ENCODE measurements around the gene ITGA2. TPM values are rescaled to one million over a fixed set of nuclear protein-coding genes. Genes with fewer than 3 reads are reported as not detected.

Gene ITGA2
- total and polyA plus RNA-seq, 4 donors = 2.0 to 36.1 (median 19.2) TPM

- 47 to 60% methylated on average over 3 of the region's 3 CpGs for WGBS, 2 donors
- ATAC-seq (ENCODE audit: insufficient read depth, low FRiP score) (peak; percentile 78), DNase-seq (no peak)
- TF ChIP-seq CTCF (IDR thresholded peaks at IDR 0.05; ENCODE audit: control extremely low read depth, extremely low read depth) = no peak
- H3K36me3 ChIP-seq (ENCODE audit: control insufficient read depth in 4 of 4, insufficient read depth in 4 of 4, low read length in 4 of 4) = no peaks in the 10 kb centered on the region
- H3K9ac ChIP-seq (ENCODE audit: insufficient read depth in 1 of 2, low read length in 2 of 2) = no peak overlapping the region
- peak overlapping the region in 1 of 2 donors; percentile 33 for H3K27ac ChIP-seq (ENCODE audit: low read depth in 1 of 2, low read length in 1 of 2)
- H3K9me3 ChIP-seq (ENCODE audit: control insufficient read depth in 4 of 4, insufficient read depth in 3 of 4, low read length in 3 of 4) = no peaks in the 10 kb centered on the region
- no peaks in the 10 kb centered on the region for H3K27me3 ChIP-seq (ENCODE audit: control insufficient read depth in 3 of 3, insufficient read depth in 3 of 3, low read length in 2 of 3)
- no peak overlapping the region for H3K4me3 ChIP-seq
- peaks cover 4 to 13% (median 9%) of the 10 kb centered on the region in 5 donors for H3K4me1 ChIP-seq (ENCODE audit: control insufficient read depth in 5 of 5, insufficient read depth in 5 of 5, low read length in 5 of 5)
These were observed 48.1 kb downstream of the ITGA2 start for GRCh38 chr5:53037141-53037859.

DNA sequence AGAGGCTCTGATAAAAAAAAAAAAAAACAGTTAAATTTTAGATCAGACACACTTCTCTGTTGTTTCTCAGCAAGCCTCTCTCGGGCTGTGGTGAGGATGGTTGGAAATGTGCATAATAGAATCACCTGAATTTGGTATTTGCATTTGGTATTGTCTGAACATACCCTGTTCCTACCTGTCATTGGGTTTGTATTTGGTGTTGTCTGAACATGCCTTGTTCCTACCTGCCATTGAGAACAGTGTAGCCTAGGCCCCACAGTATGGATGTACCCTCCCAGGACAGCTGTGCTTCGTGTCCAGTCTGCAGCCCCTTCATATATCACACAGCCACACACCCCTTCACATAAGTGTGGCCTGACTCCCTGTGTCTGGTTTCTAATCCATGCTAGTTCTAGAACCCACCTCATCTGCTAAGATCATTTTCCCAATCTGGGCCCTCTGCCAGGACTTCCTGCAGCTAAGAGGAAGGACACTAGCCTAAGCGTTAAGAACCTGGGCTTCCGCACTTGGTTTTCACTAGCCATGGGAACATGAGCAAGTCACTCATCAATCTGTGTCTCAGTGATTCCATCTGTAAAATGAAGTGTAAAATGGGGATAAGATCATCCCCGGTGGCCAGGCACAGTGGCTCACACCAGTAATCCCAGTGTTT lies 49.2 kb downstream of the ITGA2 start:
- no peaks in the 10 kb centered on the region for H3K36me3 ChIP-seq (ENCODE audit: control insufficient read depth in 4 of 4, insufficient read depth in 4 of 4, low read length in 4 of 4)
- H3K9ac ChIP-seq (ENCODE audit: insufficient read depth in 1 of 2, low read length in 2 of 2) = no peak overlapping the region
- peak overlapping the region in 1 of 2 donors; percentile 35 for H3K27ac ChIP-seq (ENCODE audit: low read depth in 1 of 2, low read length in 1 of 2)
- no peak for TF ChIP-seq CTCF (IDR thresholded peaks at IDR 0.05; ENCODE audit: control extremely low read depth, extremely low read depth)
- H3K4me3 ChIP-seq = no peak overlapping the region
- DNase-seq (no peak), ATAC-seq (ENCODE audit: insufficient read depth, low FRiP score) (no peak)
- H3K27me3 ChIP-seq (ENCODE audit: control insufficient read depth in 3 of 3, insufficient read depth in 3 of 3, low read length in 2 of 3) = no peaks in the 10 kb centered on the region
- peaks cover 4 to 13% (median 7%) of the 10 kb centered on the region in 5 donors for H3K4me1 ChIP-seq (ENCODE audit: control insufficient read depth in 5 of 5, insufficient read depth in 5 of 5, low read length in 5 of 5)
- 61 to 74% methylated on average over 5 of the region's 5 CpGs for WGBS, 2 donors
- H3K9me3 ChIP-seq (ENCODE audit: control insufficient read depth in 4 of 4, insufficient read depth in 3 of 4, low read length in 3 of 4) = no peaks in the 10 kb centered on the region

DNA sequence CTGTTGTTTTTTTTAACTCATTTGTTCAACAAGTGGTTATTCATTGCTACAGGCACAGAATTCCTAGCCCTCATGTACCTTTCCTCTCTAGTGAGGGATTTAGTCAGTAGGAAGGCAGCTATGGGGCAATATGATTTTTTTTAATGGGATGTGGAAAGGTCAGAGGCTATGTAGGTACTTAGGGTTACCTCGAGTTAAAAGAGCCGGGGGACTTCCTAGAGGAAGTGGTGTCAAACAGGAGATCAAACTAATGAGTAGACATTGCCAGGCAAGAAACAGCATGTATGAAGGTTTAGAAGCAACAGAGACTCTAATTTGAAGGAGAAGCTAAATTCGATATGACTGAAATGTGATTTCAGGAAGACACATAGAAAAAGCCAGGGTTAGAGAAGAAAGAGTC lies 50.7 kb downstream of the ITGA2 start:
- TF ChIP-seq CTCF (IDR thresholded peaks at IDR 0.05; ENCODE audit: control extremely low read depth, extremely low read depth) = no peak
- H3K27me3 ChIP-seq (ENCODE audit: control insufficient read depth in 3 of 3, insufficient read depth in 3 of 3, low read length in 2 of 3) = no peaks in the 10 kb centered on the region
- H3K9me3 ChIP-seq (ENCODE audit: control insufficient read depth in 4 of 4, insufficient read depth in 3 of 4, low read length in 3 of 4) = no peaks in the 10 kb centered on the region
- 59 to 66% methylated on average over 3 of the region's 3 CpGs for WGBS, 2 donors
- DNase-seq (no peak), ATAC-seq (ENCODE audit: insufficient read depth, low FRiP score) (no peak)
- no peak overlapping the region for H3K4me3 ChIP-seq
- no peak overlapping the region for H3K27ac ChIP-seq (ENCODE audit: low read depth in 1 of 2, low read length in 1 of 2)
- H3K4me1 ChIP-seq (ENCODE audit: control insufficient read depth in 5 of 5, insufficient read depth in 5 of 5, low read length in 5 of 5) = peaks cover 4 to 11% (median 5%) of the 10 kb centered on the region in 5 donors
- H3K9ac ChIP-seq (ENCODE audit: insufficient read depth in 1 of 2, low read length in 2 of 2) = no peak overlapping the region
- no peaks in the 10 kb centered on the region for H3K36me3 ChIP-seq (ENCODE audit: control insufficient read depth in 4 of 4, insufficient read depth in 4 of 4, low read length in 4 of 4)
